GM18499 (cell line): ENCODE data around the gene TBC1D5.
"Not testable (repeated sequence)": the region's sequence is repeated elsewhere in the genome, so short reads cannot be mapped to it uniquely, and the experiment has no call there.

ENCODE experiments used
- ATAC-seq: cut with Tn5 transposase; IDR thresholded peaks from one replicate; pipeline ENCODE4 v1.9.1; 2021; ENCODE audit warnings: moderate number of reproducible peaks; ENCODE audit not compliant: insufficient read depth, unreplicated experiment

The TBC1D5 gene, protein sequence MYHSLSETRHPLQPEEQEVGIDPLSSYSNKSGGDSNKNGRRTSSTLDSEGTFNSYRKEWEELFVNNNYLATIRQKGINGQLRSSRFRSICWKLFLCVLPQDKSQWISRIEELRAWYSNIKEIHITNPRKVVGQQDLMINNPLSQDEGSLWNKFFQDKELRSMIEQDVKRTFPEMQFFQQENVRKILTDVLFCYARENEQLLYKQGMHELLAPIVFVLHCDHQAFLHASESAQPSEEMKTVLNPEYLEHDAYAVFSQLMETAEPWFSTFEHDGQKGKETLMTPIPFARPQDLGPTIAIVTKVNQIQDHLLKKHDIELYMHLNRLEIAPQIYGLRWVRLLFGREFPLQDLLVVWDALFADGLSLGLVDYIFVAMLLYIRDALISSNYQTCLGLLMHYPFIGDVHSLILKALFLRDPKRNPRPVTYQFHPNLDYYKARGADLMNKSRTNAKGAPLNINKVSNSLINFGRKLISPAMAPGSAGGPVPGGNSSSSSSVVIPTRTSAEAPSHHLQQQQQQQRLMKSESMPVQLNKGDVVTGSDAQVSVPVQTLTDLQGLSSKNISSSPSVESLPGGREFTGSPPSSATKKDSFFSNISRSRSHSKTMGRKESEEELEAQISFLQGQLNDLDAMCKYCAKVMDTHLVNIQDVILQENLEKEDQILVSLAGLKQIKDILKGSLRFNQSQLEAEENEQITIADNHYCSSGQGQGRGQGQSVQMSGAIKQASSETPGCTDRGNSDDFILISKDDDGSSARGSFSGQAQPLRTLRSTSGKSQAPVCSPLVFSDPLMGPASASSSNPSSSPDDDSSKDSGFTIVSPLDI

DNA sequence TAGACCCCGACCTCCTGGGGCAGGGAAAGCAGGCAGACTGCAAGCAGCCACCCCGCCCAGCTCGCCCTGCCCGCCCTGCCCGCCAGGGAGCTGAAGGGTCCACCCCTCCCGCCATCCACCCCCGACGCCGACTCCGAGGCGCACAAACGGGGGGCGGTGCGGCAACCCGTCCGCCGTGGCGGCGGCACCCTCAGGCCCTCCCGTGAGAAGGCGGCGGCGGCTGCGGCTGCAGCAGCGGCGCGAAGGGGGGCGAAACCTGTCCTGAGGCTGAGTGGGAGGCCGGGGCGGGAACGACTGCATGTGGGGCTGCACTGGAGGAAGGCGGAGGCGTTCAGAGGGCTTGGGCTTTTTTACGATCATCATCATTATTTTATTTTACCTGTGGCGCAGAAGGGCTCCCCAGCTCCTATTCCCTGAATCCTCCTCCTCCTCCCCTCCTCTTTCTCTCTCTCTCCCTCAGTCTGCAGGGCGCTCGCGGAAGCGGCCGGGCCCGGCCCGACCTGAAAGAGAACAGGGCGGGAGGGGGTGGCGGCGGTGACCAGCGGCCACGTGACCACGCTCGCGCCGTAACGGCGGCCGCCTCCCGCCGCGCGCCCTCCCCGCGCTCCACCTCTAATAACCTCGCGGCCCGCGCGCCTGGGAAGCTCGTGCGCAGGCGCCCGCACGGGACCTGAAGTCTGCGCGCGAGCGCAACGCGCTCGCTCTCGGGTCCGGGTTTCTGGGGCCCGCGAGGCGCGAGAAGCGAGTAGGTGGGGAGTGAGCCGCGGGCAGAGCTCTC lies at the start of gene TBC1D5:
Gene TBC1D5 (minus strand): TSS at position 530 of the 778 bp plus-strand sequence. CDS start 234,061 bp downstream, outside the sequence.
- ATAC-seq = peak; percentile 53

DNA sequence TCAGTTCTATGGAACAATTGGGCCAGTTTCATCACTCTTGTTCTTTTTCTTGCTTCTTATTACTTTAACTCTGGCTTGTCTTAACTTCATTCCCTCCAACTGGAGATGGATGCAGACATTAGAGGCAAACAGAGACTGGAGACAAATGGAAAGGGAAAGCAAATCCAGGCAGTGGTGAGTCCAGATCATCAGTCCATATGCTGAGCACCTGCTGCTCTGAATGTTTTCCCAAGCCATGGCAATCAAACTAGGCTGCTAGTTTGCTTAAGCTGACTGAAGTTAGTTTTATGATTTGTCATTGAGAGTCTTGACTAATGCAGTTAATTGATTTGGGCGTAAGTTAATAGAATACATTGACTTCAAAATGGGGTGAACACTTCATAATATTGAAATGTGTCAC lies 41.0 kb upstream of the TBC1D5 start:
- ATAC-seq = no peak

DNA sequence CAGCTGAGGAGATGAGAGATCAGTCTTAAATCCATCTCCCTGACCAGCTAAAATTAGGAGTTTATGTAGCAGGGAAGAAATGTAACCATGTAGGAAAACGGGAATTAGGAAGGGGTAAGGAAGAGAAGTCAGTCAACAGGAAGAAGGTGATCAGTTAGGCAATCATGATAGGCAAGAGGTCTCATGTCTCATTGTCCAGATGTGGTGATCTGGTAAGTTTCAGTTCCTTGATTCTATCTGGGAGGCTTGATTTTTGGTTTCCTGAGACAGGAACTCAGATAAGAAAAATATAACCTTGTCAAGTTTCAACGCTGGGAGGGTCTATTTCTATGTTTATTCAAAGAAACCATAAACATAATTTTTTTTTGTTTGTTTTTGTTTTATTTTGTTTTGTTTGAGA lies 40.3 kb upstream of the TBC1D5 start:
- ATAC-seq = no peak

DNA sequence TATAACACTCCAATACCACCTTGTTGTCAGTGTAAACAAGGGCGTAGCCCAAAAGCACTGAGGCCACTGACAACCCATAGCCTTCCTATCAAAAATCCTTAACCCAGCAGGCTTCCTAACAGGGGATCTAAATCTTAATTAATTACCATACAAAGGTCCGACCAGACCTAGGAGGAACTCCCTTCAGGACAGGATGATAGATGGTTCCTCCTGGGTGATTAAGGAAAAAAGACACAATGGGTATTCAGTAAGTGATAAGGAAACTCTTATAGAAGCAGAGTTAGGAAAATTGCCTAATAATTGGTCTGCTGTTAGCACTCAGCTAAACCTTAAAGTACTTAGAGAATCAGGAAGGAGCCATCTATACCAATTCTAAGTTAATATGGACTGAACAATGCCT lies 37.9 kb upstream of the TBC1D5 start:
- not testable (repeated sequence) for ATAC-seq

DNA sequence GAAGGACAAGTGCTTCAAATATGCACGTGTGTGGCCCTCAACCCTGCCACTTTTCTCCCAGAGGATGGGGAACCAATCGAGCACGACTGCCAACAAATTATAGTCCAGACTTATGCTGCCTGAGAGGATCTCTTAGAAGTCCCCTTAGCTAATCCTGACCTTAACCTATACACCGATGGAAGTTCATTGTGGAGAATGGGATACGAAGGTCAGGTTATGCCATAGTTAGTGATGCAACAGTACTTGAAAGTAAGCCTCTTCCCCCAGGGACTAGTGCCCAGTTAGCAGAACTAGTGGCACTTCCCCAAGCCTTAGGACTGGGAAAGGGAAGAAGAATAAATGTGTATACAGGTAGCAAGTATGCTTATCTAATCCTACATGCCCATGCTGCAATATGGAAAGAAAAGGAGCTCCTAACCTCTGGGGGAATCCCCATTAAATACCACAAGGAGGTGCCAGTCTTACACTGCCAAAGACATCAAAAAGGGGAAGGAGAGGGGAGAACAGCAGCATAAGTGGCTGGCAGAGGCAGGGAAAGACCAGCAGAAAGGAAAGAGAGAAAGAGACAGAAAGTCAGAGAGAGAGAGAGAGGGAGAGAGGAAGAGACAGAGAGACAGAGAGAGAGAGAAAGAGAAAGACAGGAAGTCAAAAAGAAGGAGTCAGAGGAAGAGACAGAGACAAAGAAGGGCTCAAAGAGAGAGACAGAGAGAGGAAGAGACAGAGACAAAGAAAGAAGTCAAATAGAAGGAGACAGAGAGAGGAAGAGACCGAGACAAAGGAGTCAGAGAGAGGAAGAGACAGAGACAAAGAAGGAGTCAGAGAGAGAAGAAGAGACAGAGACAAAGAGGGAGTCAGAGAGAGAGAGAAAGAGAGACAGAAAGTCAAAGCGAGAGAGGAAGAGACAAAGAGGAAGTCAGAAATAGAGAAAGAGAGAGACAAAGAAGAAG lies 37.1 kb upstream of the TBC1D5 start:
- not testable (repeated sequence) for ATAC-seq

DNA sequence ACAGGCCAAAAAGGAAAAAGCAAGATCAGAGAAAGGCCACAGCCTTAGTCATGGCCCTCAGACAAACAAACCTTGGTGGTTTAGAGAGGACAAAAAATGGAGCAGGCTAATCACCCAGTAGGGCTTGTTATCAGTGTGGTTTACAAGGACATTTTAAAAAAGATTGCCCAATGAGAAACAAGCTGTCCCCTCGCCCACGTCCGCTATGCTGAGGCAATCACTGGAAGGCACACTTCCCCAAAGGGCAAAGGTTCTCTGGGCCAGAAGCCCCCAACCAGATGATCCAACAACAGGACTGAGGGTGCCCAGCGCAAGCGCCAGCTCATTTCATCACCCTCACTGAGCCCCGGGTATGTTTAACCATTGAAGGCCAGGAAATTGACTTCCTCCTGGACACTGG lies 34.9 kb upstream of the TBC1D5 start:
- not testable (repeated sequence) for ATAC-seq

DNA sequence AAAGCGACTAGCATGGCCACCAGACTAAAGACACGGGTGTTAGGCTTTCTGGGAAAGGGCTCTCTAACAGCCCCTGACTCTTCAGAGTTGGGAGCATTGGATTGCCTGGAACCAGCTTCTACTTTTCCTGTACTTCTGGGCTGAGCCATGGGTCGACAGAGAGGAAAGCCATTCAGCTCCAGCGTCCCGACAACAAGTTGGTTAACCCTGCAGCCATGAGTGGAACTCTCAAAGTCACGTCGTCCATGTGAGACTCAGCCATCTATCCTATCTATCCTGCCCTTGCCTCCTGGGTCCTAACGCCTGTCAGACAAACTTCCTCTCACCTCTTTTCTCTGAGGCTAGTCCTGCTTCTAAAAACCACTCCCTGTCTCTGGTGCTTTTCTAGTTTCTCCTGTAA lies 32.6 kb upstream of the TBC1D5 start:
- no peak for ATAC-seq

DNA sequence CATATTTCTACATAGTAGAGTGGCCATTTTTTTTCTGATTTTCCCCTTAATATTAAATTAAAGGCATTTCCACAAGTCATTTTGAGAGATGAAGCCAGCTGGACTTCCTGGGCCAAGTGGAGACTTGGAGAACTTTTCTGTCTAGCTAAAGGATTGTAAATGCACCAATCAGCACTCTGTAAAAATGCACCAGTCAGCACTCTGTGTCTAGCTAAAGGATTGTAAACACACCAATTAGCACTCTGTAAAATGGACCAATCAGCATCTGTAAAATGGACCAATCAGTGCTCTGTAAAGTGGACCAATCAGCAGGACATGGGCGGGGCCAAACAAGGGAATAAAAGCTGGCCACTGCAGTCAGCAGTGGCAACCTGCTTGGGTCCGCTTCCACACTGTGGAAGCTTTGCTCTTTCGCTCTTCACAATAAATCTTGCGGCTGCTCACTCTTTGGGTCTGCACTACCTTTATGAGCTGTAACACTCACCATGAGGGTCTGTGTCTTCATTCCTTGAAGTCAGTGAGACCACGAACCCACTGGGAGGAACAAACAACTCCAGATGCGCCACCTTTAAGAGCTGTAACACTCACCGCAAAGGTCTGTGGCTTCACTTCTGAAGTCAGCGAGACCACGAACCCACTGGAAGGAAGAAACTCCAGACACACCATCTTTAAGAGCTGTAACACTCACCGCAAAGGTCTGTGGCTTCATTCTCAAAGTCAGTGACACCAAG lies 31.9 kb upstream of the TBC1D5 start:
- ATAC-seq = not testable (repeated sequence)

DNA sequence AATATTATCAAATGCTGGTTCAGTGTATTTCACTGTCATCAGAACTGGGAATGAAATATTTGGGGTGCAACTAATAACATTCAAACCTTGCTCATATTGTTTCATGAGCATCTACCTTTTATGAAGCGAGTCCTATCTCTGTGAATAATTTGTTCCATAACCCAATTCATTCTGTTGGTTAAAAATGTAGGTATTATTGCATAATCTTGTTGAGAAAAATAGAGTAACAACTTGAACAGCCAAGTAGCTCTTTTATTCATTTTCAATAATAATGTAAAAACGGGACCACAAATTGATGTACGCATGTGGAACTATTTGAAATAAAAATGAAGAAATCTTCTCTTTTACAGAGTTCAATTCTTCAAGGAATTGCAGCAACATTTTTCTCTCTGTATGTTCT lies 30.1 kb upstream of the TBC1D5 start:
- no peak for ATAC-seq

DNA sequence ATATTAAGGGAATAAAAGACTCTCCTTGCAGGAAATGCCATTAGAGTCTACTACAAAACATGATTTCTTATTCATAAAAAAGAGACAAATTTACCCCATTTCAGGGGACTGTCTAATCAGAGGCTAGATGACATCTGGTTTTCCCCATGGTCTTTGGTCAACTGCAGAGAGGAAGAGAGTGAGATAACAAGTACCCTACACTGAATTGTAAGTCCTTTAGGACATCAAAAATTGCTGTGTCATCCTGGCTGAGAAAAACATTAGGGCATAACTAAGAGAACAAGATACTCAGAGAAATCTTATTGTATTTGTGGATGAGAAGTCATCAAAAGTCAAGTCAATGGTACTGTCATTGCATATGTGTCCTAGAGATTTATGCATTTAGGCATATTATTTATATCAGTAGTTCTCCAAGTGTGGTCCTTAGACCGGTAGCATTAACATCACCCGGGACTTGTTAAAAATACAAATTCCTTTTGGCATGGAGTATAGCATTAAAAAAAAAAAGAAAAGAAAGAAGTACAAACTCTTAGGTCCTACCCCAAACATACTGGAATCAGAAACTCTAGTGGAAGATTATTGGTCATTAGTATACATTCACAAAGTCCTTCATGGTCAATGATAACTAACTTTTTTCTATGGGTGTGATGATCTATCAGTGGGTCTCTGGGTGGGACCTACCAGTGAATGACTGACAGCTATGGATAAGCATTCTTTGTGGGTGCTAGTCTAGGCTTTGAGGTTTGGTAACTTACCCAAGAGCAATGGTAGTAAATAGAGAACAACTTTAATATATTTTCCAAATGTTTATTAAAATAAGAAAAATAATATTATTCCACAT lies 29.0 kb upstream of the TBC1D5 start:
- ATAC-seq = no peak

DNA sequence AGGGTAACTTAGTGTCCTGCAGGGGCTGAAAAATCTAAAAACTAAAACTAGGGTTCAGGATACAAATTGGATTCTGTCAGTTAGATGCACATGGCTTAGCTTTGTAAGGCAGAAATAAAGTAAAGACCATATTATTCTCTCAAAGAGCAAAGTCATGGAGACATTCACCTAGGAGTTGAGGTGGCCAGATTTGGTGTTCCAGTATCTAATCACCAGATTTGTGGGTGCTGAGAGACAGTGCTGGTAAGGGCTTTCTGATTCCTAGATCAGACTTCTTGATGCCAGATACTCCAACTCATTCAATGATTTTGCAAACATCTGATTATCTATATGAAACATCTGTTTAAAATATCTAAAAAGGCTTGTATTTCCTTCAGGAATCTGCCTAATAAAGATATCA lies 28.3 kb upstream of the TBC1D5 start:
- ATAC-seq = no peak

DNA sequence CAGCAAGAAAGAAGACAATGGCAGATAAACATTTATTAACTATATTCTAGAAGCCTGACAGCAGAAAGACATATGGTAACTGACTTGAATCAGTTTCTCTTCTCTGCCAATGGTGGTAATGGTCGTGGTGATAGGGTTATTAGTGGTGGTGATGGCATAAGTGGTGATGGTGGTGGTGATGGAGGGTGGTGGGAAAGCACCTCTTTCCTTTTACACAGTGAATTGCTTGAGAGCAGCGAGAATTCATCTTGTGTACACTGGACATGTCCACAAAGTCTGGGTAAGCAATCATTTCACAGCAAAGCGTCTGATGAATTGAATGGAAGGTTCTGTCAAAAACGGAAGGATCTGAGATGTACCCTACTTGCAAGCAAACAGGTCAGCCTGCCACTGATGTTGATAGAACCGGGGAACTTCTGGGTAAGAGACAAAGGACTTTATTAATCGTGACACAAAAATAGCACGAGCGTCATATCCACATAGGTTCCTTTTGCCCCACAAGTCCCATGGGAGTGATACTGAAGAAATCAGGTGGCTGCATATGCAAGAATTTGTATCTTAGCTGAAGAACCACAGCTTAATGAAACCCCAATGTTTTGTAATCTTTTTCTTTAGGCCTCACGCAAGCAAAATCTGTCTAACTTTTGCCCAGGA lies 23.5 kb upstream of the TBC1D5 start:
- ATAC-seq = no peak

DNA sequence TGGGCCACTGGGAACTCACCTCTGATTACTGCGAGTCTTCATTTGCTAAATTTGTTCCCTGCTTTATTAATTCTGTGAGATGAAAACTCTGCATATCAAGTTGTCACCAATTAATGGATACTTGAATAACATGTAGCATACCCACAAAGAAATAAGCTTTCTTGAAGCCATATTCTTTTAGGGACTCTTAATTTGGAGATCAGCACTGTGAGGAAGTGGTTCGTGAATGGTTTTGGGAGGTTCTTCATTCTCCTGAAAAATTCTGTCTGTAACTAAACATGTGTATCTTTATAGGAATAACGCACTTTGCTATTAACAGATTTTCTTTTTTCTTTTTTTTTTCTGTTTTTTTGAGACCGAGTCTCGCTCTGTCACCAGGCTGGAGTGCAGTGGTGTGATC lies 19.1 kb upstream of the TBC1D5 start:
- no peak for ATAC-seq

DNA sequence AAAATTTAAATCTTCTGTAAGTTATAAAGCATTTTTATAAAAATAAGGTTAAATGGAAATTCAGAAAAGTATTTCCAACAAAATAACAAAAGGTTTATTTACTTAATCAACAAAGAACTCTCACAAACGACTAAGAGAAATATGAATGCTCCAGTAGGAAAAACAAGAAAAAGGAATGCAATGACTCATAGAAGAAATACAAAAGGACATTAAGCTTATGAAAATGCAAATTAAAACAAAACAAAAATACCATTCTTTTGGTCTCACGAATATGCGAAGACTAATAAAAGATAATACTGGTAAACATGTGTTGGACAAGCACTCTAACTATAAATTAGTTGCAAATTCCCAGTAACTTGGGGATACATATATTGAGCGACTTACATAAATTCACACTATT lies 17.5 kb upstream of the TBC1D5 start:
- no peak for ATAC-seq

DNA sequence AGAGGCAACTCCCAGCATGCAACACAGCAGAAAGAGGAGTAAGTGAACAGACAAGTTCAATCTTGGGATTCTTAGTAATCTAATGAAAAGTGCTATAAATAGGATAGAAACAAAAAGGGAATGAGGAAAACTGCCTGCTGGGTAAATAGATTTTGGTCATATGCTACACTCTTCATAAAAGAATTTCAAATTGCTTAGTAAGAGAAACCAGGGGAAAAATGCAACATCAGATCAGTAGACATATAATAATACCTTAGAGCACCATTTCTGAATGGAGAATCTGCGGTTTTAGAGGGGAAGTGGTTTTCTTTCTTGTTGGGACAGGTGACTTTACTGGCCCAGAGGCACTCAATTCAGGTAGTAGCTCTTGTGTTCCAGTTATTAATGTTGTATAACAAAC lies 13.4 kb upstream of the TBC1D5 start:
- peak; percentile 69 for ATAC-seq

DNA sequence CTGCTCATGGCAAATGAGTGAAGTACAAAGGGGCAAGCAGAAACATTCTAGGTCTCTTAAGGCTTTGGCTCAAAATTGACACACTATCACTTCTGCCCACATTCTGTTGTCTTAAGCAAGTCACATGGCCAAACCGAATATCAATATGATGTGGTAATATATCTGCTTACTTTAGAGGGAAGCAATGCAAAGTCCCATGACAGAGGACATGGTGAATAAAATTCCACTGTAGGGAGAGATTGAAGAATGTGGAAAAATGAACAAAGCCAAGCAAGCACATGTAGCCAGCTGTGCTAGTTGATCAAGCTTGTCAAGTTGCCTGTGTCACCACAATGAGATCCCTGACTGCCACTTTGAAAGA lies 11.2 kb upstream of the TBC1D5 start:
- no peak for ATAC-seq

DNA sequence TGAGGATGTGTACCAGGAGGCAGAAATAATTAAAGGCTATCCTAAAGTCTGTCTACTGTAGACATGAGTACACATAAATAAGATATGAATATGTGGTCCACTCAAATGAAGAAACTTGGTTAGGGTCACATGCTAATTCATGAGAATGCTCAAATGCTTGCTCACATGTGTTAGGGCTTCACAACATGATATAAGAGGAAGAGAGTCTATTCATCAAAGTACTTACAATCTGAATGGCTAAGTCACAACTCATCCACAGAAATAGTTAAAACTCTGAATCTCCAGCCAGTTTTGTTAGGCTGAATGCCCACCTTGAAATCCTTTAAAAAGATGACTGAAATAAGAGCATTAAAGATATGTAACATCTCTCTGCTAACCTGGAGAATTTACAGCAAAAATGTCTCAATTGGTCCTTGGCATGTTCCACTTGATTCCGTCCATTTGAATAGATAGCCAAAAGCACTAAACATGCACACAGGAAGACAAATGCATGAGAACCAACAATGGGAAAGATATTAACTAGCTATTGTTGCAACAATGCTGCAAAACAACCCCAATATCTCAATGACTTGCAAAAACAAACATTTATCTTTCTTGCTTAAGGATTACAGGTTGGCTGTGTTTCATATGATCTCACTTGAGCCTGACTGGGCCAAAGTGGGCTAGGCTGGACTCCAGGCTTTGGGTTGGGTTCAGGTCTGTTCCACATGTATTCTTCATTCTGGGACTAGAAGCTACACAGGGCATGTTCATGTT lies 10.6 kb upstream of the TBC1D5 start:
- ATAC-seq = no peak
